Suprapubic skin (tissue), 4 donors: ENCODE data around the gene SAA2.

Experiments used
- CTCF ChIP-seq, 2 donors: fragments of 200-600 bp in 1 of 2; fragments of 450-650 bp in 1 of 2; sonication (generic) in 1 of 2; IDR thresholded peaks; one replicate each; pipeline ENCODE4 v1.5.1; 2016 to 2019; ENCODE audit warnings: antibody characterized with exemption in 2 of 2, mild to moderate bottlenecking in 1 of 2, moderate library complexity in 1 of 2
- EP300 ChIP-seq: sonication (generic); formaldehyde crosslinking; IDR thresholded peaks from one replicate; pipeline ENCODE4 v1.6.1; 2017; ENCODE audit warnings: antibody characterized with exemption
- POLR2AphosphoS5 ChIP-seq, 3 donors: sonication (generic); formaldehyde crosslinking; IDR thresholded peaks; one replicate each; pipeline ENCODE4 v1.6.1; 2017; ENCODE audit warnings: antibody characterized with exemption in 3 of 3

GRCh38 chr11:18204220-18204619 lies 44.2 kb downstream of the SAA2 start:
- TF ChIP-seq CTCF (IDR thresholded peaks at IDR 0.05) = no peak
- no peak for TF ChIP-seq POLR2AphosphoS5 (IDR thresholded peaks at IDR 0.05)
- no peak for TF ChIP-seq EP300
